ENCODE results near the gene EIF3D. TPM values are rescaled to one million over a fixed set of nuclear protein-coding genes. Genes with fewer than 3 reads are reported as not detected.

The EIF3D gene, protein sequence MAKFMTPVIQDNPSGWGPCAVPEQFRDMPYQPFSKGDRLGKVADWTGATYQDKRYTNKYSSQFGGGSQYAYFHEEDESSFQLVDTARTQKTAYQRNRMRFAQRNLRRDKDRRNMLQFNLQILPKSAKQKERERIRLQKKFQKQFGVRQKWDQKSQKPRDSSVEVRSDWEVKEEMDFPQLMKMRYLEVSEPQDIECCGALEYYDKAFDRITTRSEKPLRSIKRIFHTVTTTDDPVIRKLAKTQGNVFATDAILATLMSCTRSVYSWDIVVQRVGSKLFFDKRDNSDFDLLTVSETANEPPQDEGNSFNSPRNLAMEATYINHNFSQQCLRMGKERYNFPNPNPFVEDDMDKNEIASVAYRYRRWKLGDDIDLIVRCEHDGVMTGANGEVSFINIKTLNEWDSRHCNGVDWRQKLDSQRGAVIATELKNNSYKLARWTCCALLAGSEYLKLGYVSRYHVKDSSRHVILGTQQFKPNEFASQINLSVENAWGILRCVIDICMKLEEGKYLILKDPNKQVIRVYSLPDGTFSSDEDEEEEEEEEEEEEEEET
- total RNA-seq, result 100 to 1,000 TPM; 334 to 341 TPM

DNA sequence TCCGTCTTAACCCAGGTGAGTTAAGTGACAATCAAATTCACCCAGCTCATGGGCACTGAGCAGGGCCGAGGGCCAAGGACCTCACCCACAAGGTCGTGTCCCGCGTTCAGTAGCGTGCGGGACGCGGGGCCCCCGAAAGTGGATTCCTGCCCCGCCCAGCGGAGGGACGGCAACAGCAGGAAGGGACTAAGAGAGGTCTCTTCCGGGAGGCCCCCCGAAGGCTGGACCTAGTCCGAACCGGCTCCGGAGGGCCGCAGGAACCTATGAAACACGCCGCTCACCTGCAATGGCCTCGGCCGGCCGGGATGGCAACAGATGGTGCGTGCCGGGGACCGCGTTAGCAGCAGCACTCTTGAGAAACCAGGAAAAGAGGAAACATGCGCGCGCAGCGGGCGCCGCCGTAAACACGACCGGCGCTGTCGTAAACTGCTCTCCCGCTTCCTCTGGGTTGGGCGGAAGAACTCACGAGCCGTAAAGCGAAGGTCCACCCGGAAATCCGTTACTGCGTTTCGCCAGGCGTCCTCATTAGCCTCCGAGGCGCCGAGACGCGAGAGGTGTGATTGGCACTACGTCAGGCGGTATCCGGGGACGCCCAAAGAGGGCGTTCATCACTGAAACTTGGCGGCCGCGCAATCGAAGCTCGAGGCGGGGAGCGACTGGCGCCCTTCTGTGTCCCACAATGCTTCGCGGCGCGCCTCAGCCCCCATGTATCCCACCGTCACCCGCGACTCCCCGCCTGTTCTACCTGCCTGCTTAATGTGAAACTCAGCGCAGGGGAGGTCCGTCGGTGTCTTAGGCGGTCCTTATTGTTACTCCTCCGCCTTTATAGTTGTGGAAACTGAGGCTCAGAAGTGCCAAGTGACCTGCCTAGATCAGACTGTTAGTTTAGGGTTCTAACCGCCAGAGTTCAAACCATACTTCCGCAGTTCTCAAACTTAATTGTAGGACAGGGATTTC, at the start of gene EIF3D:
EIF3D (minus strand) TSS at position 372 of the 957 bp plus-strand sequence. CDS start 3,045 bp downstream, outside the sequence.
- CTCF ChIA-PET, result interaction anchor here (0.6 to 1.2 kb wide), 4 partner anchors 13 to 514 kb away, joined by 3 to 4 read pairs (median 3); no protein-coding TSS in a partner anchor
- H3K4me1 Mint-ChIP-seq (ENCODE audit: low read depth), result peaks cover 31% of the 10 kb centered on the region
- peak within 1 kb of the TSS; percentile 99 for H3K27ac Mint-ChIP-seq
- no peaks in the 10 kb centered on the region for H3K9me3 Mint-ChIP-seq
- intact Hi-C loops (cut with micrococcal nuclease), result loop anchor here (1.0 to 2.0 kb wide), 9 partner anchors 13 to 714 kb away; partner anchors contain the start of genes FOXRED2 and IFT27
- peak; percentile 99 for DNase-seq
- peak within 1 kb of the TSS; percentile 96 for H3K4me3 Mint-ChIP-seq
- no peaks in the 10 kb centered on the region for H3K27me3 Mint-ChIP-seq (ENCODE audit: low read depth)
- H3K36me3 Mint-ChIP-seq (ENCODE audit: low read depth), result peaks cover 35% of the 10 kb centered on the region

DNA sequence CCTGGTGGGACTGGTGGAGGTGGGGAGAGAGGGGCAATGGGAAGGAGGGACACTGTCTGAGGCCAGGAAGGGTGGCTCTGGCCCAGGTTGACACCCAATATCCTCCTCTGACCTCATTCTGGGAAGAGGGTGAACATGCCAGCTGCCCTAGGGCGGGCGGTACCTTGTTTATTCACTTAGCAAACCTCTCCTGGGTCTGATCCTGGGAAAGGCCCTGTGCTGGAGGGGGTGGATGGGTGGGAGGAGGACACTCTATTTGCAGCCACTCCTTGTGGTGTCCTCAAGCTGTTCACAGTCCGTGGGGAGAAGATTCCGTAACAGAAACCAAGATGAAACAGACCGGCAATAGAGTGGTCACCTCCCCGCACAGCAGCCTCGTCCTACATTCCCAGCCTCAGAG, 49.7 kb upstream of the EIF3D start:
- H3K36me3 Mint-ChIP-seq (ENCODE audit: low read depth), result no peaks in the 10 kb centered on the region
- CTCF ChIA-PET, result interaction anchor here (0.7 kb wide), 1 partner anchor 1099 kb away, joined by 3 read pairs; no protein-coding TSS in a partner anchor

DNA sequence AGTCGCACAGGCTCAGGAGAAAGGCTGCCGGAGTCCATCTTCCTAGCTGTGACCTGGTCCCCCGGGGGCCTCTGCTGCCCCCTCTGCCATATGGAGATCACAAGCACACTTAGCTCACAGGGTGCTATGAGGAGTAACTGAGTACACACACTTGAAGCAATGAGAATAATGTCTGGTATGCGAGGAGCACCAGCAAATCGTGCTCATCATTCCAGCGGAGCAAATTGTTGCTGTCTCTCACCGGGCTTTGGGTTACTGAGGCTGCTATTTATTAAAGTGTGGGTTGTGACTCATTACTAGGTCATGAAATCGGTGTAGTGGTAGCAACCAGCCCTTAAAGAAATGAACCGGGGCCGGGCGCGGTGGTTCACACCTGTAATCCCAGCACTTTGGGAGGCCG, 48.1 kb upstream of the EIF3D start:
- Mint-ChIP-seq H3K4me3 (no peak overlapping the region), H3K9me3 (no peaks in the 10 kb centered on the region), H3K36me3 (ENCODE audit: low read depth) (no peaks in the 10 kb centered on the region), H3K4me1 (ENCODE audit: low read depth) (no peaks in the 10 kb centered on the region), H3K27ac (no peak overlapping the region), H3K27me3 (ENCODE audit: low read depth) (no peaks in the 10 kb centered on the region)
- intact Hi-C loops (cut with micrococcal nuclease), result no loop called here
- no peak for DNase-seq
- CTCF ChIA-PET, result no interaction called here

More for the DNA sequence above, 49.7 kb upstream of the EIF3D start:
- Mint-ChIP-seq H3K27ac (no peak overlapping the region), H3K4me3 (no peak overlapping the region), H3K9me3 (no peaks in the 10 kb centered on the region), H3K27me3 (ENCODE audit: low read depth) (peaks cover 5% of the 10 kb centered on the region), H3K4me1 (ENCODE audit: low read depth) (no peaks in the 10 kb centered on the region)
- DNase-seq, result no peak
- intact Hi-C loops (cut with micrococcal nuclease), result no loop called here

DNA sequence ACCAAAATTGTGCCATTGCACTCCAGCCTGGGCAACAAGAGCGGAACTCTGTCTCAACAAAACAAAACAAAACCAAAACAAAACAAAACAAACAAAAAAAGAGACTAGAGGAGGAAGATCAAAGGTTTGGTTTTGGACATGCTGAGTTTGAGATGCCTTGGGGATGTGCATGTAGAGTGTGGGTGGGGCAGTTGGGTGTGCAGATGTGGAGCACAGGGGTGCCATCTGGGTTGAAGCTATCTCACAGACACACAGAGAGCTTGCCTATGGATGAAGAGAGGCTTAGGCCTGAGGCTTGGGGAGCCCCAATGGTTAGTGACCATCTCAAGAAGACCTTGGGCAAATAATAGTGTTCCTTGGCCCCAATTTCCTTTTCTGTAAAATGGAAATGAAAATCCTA, 45.8 kb upstream of the EIF3D start:
- H3K4me3 Mint-ChIP-seq, result no peak overlapping the region
- no peaks in the 10 kb centered on the region for H3K27me3 Mint-ChIP-seq (ENCODE audit: low read depth)
- H3K9me3 Mint-ChIP-seq, result no peaks in the 10 kb centered on the region
- DNase-seq, result no peak
- no peaks in the 10 kb centered on the region for H3K36me3 Mint-ChIP-seq (ENCODE audit: low read depth)
- intact Hi-C loops (cut with micrococcal nuclease), result no loop called here
- no peaks in the 10 kb centered on the region for H3K4me1 Mint-ChIP-seq (ENCODE audit: low read depth)
- CTCF ChIA-PET, result no interaction called here
- no peak overlapping the region for H3K27ac Mint-ChIP-seq

DNA sequence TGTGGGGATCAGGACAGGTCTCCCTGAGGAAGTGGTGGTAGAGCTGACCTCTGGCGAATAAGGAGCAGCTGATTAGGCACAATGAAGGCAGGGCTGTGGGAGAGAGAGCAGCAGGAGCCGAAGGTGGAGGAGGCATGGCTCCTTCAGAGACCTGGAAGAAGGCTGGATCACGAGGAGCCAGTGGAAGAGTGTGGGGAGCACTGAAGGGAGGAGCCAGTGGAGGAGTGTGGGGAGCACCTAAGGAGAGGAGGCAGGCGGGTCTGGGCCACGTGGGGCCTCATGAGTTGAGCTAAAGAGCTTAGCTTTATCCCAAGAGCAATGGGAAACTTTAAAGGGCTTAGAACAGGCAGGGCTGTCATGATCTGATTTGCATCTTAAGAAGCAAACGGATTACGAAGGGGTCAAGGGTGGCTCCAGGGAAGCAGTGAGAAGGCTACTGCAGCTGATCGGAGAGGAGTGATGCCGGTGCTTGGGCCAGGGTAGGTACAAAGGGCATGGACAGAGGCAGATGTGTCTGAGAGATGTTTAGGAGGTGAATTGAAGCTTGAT, 44.9 kb upstream of the EIF3D start:
- no peak overlapping the region for H3K27ac Mint-ChIP-seq
- H3K4me3 Mint-ChIP-seq, result no peak overlapping the region
- H3K36me3 Mint-ChIP-seq (ENCODE audit: low read depth), result no peaks in the 10 kb centered on the region
- CTCF ChIA-PET, result no interaction called here
- H3K4me1 Mint-ChIP-seq (ENCODE audit: low read depth), result no peaks in the 10 kb centered on the region
- H3K9me3 Mint-ChIP-seq, result no peaks in the 10 kb centered on the region
- intact Hi-C loops (cut with micrococcal nuclease), result no loop called here
- no peak for DNase-seq
- H3K27me3 Mint-ChIP-seq (ENCODE audit: low read depth), result no peaks in the 10 kb centered on the region

DNA sequence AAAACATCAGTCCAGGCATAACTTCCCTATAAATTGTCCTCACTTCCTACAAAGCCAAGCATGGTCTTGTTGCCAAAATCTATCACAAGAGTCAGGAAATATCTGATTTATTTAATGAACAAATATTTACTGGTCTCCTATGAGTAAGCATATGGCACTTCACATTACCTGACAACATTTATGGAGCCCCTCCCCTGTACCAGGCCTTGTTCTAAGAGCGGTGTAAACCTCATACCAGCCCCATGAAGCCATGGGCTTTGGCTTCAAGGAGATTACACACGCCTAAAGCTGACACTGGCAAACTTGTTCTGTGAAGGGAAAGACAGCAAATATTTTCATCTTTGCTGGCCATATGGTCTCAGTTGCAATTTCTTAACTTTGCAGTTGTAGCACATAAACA, 43.0 kb upstream of the EIF3D start:
- Mint-ChIP-seq H3K27me3 (ENCODE audit: low read depth) (peaks cover 2% of the 10 kb centered on the region), H3K36me3 (ENCODE audit: low read depth) (no peaks in the 10 kb centered on the region), H3K9me3 (no peaks in the 10 kb centered on the region), H3K4me3 (no peak overlapping the region), H3K27ac (no peak overlapping the region), H3K4me1 (ENCODE audit: low read depth) (no peaks in the 10 kb centered on the region)
- intact Hi-C loops (cut with micrococcal nuclease), result no loop called here
- no peak for DNase-seq
- CTCF ChIA-PET, result interaction anchor here (1.0 kb wide), 1 partner anchor 449 kb away, joined by 3 read pairs; no protein-coding TSS in a partner anchor

DNA sequence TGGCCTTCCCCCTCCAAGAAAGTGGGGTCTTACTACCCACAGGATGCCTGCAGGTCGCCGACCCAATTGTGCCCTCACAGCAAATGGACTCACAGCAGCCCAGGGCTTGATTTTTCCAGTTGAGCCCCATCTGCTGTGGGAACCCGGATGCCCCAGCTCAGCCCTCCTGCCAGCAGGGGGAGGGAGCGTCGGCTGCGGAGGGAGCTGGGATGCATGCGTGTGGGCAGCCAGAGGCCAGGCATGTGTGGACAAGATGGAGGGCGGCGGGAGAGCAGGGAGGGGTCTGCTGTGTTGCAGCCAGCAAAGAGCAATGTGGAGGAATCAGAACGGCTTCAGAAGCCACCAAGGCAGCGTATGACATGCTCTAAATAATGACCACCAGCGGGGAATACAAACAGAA, 41.0 kb upstream of the EIF3D start:
- no peak overlapping the region for H3K4me3 Mint-ChIP-seq
- no peak for DNase-seq
- intact Hi-C loops (cut with micrococcal nuclease), result no loop called here
- H3K27ac Mint-ChIP-seq, result no peak overlapping the region
- CTCF ChIA-PET, result interaction anchor here (0.5 to 0.7 kb wide), 2 partner anchors 26 to 129 kb away, joined by 3 read pairs; no protein-coding TSS in a partner anchor
- H3K36me3 Mint-ChIP-seq (ENCODE audit: low read depth), result no peaks in the 10 kb centered on the region
- H3K9me3 Mint-ChIP-seq, result no peaks in the 10 kb centered on the region
- H3K4me1 Mint-ChIP-seq (ENCODE audit: low read depth), result no peaks in the 10 kb centered on the region
- H3K27me3 Mint-ChIP-seq (ENCODE audit: low read depth), result peaks cover 5% of the 10 kb centered on the region

DNA sequence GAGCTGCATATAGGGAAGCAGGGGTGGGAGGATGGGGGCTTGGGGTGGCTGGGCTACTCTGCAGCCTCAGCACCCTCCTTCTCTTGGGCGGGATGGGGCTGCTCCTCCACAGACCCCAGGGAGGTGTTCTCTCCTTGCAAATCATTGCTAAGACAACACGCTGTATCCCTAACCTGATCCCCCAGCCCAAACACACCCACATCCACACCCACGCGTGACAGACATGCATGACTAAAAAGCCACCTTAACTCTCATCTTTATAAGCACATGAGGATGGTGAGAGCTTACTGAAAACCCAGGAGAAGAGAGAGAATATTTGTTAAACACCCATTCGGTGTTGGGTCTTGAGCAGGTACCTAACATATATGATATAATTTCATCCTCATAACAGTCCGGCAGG, 39.9 kb upstream of the EIF3D start:
- Mint-ChIP-seq H3K27me3 (ENCODE audit: low read depth) (peaks cover 15% of the 10 kb centered on the region), H3K27ac (no peak overlapping the region), H3K36me3 (ENCODE audit: low read depth) (no peaks in the 10 kb centered on the region), H3K4me1 (ENCODE audit: low read depth) (no peaks in the 10 kb centered on the region), H3K4me3 (no peak overlapping the region), H3K9me3 (no peaks in the 10 kb centered on the region)
- intact Hi-C loops (cut with micrococcal nuclease), result no loop called here
- no peak for DNase-seq
- CTCF ChIA-PET, result no interaction called here

DNA sequence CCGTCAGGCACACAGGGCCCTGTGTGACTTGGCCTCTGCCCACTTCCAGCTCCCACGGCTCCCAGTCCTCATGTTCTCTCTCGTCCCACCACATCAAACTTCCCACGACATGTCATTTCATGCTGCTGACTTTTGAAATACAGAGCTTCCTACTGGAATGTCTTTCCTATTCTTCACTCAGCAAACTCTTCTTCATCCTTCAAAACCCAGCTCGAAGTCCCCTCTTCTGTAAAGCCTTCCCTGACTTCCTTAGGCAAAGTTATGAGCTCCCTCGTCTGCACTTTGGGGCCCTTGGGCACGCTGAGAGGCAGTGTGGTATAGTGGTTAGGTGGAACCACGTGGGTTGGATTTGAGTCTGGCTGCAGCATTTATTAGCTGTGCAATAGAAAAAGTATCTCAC, 37.8 kb upstream of the EIF3D start:
- CTCF ChIA-PET, result no interaction called here
- H3K4me3 Mint-ChIP-seq, result no peak overlapping the region
- no peaks in the 10 kb centered on the region for H3K4me1 Mint-ChIP-seq (ENCODE audit: low read depth)
- no peaks in the 10 kb centered on the region for H3K36me3 Mint-ChIP-seq (ENCODE audit: low read depth)
- peaks cover 25% of the 10 kb centered on the region for H3K27me3 Mint-ChIP-seq (ENCODE audit: low read depth)
- intact Hi-C loops (cut with micrococcal nuclease), result no loop called here
- H3K9me3 Mint-ChIP-seq, result no peaks in the 10 kb centered on the region
- H3K27ac Mint-ChIP-seq, result no peak overlapping the region
- no peak for DNase-seq

DNA sequence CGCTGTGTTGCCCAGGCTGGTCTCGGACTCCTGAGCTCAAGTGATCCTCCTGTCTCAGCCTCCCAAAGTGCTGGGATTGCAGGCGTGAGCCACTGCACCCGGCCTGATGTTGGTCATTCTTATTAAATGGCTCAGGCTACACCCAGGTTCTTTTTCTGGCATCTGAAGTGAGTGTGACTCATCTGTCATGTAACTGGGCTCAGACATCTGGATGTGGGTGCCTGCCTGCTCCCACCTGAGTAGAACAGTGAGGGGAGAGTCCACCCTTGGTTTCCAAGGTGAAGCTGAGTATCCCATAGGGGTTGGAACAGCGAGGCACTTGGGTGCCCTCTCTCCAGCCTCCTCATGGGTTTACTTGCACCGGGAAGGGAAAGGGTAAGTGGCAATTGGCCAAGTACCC, 36.7 kb upstream of the EIF3D start:
- no peak for DNase-seq

DNA sequence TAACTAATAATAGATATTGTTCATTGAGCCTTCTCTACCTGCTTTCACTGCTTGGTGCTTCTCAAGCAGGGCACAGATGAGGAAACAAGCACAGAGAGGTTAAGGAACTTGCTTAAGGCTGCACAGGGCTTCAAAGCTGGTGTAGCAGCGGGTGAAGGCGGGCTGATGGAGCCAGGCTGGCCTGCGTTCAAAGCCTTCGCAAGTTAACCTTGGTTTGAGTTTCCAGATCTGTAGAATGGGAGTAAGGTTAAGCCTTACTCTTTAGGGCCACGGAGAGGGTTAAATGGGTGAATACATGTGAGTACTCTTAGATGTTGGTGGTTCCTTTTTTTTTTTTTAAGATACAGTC, 36.2 kb upstream of the EIF3D start:
- no peak overlapping the region for H3K4me3 Mint-ChIP-seq
- no peak overlapping the region for H3K27ac Mint-ChIP-seq
- H3K9me3 Mint-ChIP-seq, result no peaks in the 10 kb centered on the region
- CTCF ChIA-PET, result interaction anchor here (0.6 kb wide), 1 partner anchor 24 kb away, joined by 3 read pairs; no protein-coding TSS in a partner anchor
- intact Hi-C loops (cut with micrococcal nuclease), result no loop called here
- H3K36me3 Mint-ChIP-seq (ENCODE audit: low read depth), result no peaks in the 10 kb centered on the region
- no peaks in the 10 kb centered on the region for H3K4me1 Mint-ChIP-seq (ENCODE audit: low read depth)
- no peak for DNase-seq
- H3K27me3 Mint-ChIP-seq (ENCODE audit: low read depth), result peaks cover 28% of the 10 kb centered on the region

More for the DNA sequence above, 36.7 kb upstream of the EIF3D start:
- H3K36me3 Mint-ChIP-seq (ENCODE audit: low read depth), result no peaks in the 10 kb centered on the region
- H3K4me1 Mint-ChIP-seq (ENCODE audit: low read depth), result no peaks in the 10 kb centered on the region
- H3K27me3 Mint-ChIP-seq (ENCODE audit: low read depth), result peaks cover 28% of the 10 kb centered on the region
- intact Hi-C loops (cut with micrococcal nuclease), result no loop called here
- H3K9me3 Mint-ChIP-seq, result no peaks in the 10 kb centered on the region
- no peak overlapping the region for H3K4me3 Mint-ChIP-seq
- H3K27ac Mint-ChIP-seq, result no peak overlapping the region
- CTCF ChIA-PET, result no interaction called here

Measured in activated naive CD4-positive, alpha-beta T cell treated with anti-CD3 and anti-CD28 coated beads for 36 hours (primary cell).